KBM-7 (cell line): ENCODE data around the gene ZNF385B.
"Not testable (repeated sequence)": the region's sequence is repeated elsewhere in the genome, so short reads cannot be mapped to it uniquely, and the experiment has no call there.

ENCODE experiments used
- DNase-seq: peaks from one replicate; pipeline ENCODE4 v3.0.0-alpha.2; 2015
- in situ Hi-C: fragments of 300-500 bp; cut with MboI; formaldehyde crosslinking; loops from 2 replicates; pipeline ENCODE4 v1.14.3; 2020; ENCODE audit warnings: low sequenced_read_pairs, low pct_unique_long_range_greater_than_20kb, mixed read lengths

ZNF385B gene

DNA sequence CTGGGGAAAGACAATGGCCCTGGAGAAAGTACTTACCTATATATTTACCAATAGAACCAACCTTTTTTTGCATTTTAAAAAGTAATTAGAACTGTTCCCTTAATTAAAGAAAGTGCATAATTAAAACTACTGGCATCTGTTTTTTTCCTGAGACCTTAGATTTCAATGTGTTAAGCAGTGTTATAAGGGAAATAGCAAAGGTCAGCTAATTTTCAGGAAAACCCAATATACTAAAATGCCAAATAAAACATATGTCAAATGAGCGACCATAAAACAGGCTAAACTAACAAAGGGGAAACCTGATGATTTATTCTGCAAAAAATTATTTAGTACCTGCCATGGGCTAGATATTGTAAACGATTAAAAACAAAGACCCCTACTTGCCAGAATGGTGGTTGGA, 372.8 kb downstream of the ZNF385B start:
- in situ Hi-C loops: no loop called here
- no peak for DNase-seq

DNA sequence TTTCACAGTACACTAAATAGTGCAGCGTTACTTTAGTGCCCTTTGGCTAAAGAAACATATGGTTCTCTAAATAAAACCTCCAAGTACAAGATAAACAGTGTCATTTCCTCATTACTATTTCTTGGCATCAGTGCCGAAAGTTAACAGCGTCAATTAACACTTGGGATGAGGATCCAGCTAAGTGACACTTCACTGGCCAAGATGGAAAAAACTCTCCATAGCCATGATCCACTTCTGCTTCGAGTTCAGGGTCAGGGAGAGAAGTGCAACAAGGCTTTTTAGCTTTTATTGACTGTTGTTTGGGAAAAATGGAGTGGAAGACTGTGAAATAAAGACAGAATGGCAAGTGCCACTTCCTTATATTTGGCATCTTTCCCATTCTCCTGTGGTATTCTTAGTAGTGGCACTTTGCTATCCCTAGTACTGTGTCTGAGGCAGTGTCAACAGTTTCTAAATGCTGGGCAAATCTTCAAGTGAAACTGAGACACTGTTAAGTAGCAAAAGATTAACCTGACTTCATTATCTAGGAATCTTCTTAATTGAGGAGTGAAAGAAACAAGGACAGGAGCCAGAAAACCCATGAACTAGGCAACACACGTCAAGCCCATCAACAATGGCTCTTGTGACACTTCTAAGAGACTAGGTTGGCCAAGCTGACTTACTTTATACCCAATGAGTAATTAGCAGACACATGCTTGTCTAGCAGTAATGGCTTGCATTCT, 374.2 kb downstream of the ZNF385B start:
- DNase-seq: no peak
- in situ Hi-C loops: no loop called here

DNA sequence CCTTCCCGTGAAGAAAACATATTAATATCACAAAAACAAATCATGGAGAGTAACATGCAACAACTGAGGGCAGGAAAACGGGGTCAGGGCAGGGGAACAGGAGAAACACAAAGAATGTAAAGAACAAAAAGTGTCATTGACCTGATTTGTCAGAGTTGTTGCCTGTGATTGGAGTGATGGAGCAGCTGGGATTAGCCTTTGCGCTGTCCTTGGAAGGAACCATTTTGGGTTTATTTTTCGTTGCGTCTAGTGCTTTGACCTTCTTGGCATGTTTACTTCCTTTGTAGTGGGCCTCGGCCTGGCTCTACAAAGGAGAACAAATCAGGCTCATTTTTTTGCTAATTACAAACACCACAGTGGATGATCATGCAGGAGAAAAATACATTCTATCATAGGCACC, 378.3 kb downstream of the ZNF385B start:
- in situ Hi-C loops: no loop called here

DNA sequence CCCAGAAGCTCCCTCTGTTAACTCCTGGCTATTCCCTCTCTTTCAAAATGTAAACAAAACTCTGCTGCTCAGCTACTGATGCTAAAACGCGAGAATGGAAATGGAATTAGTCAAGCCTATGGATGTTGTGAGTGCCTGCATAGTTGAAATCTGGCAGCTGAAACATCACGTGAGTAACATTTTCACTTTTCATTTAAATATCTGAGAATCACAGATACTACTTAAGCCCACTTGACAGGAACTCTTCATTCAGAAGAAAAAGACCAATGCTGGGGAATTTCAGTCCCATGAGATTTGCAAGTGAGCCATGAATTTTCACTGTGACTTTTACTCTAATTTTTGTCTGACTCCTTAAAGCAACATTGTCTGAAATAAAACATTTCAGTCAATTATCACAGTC, 381.5 kb downstream of the ZNF385B start:
- no peak for DNase-seq
- in situ Hi-C loops: no loop called here

More for the DNA sequence above, 378.3 kb downstream of the ZNF385B start:
- no peak for DNase-seq

DNA sequence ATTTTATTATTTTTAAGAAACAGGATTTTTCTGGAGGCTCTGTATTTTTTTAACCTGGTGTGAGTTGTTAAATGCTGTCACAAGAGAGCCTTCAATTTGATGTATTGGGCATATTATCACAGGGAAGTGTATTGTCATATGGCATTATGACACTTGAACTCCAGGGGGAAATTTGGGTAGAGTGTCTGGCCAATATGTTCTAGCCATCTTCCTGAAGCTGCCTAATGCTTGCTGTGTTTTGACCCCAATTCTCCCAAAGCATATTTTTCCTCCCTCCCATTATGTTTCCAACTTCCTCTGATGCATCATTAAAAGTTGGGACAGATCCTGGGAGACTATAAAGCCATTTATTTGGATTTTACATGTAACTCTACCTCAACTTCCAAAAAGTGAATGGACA, 382.6 kb downstream of the ZNF385B start:
- in situ Hi-C loops: no loop called here
- DNase-seq: no peak

DNA sequence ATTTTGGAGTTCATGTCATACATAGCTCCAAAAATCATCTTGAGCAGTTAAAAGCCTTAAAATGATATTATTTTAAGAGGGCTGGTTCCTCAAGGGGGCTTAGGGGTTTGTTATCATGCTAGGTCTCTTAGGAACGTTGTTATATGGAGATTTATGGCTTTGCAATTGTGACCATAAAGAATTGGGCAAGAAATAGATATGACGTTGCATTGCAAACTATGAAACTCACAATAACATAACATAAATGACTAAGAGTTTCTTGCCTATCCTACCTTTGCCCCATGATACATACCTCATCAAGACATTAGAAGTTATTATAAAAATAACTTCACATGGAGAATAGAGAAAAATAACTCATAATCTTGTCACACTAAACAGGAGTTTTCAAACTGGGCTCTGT, 390.4 kb downstream of the ZNF385B start:
- DNase-seq: no peak
- in situ Hi-C loops: no loop called here

DNA sequence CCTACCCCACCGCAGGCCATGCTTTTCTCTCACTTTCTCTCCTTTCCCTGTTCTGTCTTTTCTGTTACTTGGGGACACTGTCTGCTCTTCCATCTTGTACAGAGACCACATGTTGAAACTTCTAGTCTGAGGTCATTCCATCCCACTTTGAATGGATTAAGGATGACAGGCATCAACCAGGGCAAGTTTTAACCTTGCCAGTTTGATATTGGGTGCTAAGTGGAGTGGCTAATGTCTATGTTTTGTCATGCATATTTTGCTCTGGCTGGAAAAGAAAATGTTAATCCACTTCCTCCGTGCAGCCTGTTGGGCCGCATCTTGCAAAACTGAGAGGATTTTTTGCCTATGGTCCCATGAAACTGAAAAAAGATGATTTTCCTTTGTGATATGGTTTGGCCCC, 391.3 kb downstream of the ZNF385B start:
- in situ Hi-C loops: no loop called here
- DNase-seq: no peak

DNA sequence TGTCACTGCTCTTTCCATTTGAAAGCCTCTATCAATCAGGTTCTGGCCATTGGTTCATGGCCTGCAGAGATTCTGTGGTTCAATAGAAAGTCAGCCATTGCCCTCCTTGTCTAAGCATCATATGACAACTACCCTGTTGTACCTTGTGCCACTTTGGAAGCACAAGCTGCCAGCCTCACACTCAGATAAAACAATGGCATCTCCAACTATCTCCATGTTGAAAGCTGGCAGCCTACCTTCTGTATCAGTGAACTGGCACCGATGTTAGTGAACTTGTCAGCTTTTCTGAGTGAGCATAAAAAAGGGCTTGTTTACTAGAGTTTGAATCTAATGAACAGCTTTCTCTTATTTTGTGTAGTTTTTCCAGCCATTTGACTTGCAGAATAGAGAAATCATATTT, 393.5 kb downstream of the ZNF385B start:
- in situ Hi-C loops: no loop called here
- no peak for DNase-seq

DNA sequence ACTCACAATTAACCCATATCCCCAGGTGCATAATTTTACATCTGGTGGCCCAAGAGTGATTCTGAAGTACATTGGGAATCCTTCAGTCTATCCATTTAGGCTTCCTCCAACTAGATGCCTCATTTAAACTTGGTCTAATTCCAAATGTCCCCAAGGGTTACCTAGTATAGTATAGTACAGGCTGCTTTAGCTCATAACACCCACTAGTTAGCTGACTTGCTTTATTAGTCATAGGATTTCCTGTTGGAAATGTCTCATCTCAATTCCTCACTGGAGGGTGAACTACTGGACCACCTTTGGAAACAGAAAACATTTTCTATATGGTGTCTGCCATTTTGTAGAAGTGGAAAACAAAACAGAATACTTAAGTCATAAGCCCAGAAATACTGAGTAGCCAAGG, 394.3 kb downstream of the ZNF385B start:
- in situ Hi-C loops: no loop called here
- no peak for DNase-seq

DNA sequence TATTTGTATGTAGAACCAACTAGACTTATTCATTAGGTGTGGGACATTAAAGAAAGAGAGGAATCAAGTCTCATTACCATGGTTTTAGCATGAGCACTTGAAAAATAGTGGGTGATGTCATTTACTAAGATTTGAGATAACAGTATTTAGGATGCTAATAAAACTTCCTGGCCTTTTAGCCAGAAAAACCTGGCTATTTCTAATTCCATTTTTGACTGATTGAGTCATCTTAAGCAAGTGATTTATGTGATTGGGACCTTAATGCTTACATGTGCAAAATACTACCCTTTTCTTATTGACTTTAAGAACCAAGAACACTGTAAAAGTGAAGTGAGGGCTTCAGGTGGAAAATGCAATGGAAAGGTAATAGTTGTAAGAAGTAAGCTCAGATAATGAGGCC, 400.0 kb downstream of the ZNF385B start:
- DNase-seq: no peak
- in situ Hi-C loops: no loop called here

DNA sequence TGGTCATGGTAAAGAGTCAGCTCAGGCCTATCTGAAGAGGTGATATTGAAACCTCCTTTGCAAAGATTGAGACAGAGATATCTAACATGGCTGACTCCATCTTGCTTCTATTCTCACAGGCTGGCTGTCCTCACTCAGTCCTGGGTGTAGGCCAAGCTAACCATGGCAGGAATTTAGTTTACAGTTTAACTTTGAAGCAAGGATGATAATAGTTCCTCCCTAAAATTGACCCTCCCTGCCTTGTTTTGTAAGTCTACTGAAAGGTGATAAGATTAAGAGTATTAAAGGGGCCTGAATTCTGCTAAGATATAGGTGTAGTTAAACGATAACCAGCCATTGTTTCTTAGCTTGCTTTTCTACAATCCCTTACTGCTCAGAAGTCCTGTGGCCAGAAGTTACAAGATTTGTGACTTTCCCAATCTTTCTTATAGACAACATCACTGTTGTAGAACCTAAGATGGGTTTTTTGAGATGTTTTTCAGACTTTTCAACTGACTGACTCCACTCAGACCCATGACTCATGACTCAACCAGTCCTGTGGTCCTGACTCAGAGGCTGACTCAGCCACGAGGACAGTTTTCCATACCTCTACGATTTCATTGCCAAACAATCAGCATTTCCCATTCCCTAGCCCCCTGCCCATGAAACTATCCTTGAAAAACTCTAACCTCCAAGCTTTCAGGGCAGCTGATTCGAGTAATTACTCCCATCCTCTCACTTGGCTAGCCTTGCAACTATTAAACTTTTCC, 401.1 kb downstream of the ZNF385B start:
- DNase-seq: no peak
- in situ Hi-C loops: no loop called here

DNA sequence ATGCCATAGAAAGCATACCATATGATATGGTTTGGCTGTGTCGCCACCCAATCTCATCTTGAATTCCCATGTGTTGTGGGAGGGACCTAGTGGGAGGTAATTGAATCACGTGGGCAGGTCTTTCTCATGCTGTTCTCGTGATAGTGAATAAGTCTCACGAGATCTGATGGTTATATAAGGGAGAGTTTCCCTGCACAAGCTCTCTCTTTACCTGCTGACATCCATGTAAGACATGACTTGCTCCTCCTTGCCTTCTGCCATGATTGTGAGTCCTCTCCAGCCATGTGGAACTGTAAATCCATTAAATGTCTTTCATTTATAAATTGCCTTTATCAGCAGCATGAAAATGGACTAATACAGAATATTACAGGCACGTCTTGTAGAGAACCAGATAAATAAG, 403.3 kb downstream of the ZNF385B start:
- in situ Hi-C loops, DNase-seq: not testable (repeated sequence)

DNA sequence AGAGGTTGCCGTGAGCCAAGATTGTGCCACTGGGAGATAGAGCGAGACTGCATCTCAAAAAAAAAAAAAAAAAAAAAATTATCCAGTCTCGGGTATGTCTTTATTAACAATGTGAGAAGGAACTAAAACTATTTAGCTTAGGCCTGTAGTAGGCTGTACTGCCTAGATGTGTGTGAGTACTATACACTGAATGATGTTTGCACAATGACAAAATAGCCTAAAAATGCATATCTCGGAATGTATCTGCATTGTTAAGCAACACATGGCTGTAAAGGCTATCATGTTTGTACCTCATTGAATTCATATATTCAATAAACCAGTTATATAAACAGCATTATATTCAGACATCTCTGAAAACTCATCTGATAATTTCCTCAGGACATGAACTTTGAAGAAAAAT, 405.6 kb downstream of the ZNF385B start:
- in situ Hi-C loops: no loop called here
- DNase-seq: no peak

DNA sequence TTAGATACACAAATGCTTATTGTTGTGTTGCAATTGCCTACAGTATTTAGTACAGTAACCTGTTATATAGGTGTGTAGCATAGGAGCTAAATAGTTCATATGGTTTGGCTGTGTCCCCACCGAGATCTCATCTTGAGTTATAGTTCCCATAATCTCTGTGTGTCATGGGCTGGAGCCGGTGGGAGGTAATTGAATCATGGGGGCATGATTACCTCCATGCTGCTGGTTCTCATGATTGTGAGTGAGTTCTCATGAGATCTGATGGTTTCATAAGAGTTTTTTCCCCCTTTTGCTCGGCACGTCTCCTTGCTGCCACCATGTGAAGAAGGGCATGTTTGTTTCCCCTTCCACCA, 406.3 kb downstream of the ZNF385B start:
- DNase-seq: no peak

DNA sequence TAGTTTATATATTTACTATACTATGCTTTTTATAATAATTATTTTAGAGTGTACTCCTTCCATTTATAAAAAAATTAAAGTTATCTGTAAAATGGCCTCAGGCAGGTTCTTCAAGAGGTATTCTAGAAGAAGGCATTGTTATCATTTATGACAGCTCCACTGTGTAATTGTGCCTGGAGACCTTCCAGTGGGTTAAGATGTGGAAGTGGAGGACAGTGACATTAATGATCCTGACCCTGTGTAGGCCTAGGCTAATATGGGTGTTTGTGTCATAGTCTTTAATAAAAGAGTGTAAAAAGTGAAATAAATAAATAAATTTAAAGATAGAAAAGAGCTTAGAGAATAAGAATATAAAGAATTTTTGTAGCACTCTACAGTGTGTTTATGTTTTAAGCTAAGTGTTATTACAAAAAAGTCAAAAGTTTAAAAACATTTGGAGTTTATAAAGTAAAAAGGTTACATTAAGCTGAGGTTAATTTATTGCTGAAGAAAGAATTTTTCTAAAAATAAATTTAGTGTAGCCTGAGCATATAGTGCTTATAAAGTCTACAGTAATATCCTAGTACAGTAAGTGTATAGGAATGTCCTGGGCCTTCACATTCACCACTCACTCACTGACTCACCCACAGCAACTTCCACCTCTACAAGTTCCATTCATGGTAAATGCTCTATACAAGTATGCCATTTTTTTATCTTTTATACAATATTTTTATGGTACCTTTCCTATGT, 406.8 kb downstream of the ZNF385B start:
- in situ Hi-C loops: no loop called here
- DNase-seq: no peak

More for the DNA sequence above, 406.3 kb downstream of the ZNF385B start:
- in situ Hi-C loops: no loop called here

DNA sequence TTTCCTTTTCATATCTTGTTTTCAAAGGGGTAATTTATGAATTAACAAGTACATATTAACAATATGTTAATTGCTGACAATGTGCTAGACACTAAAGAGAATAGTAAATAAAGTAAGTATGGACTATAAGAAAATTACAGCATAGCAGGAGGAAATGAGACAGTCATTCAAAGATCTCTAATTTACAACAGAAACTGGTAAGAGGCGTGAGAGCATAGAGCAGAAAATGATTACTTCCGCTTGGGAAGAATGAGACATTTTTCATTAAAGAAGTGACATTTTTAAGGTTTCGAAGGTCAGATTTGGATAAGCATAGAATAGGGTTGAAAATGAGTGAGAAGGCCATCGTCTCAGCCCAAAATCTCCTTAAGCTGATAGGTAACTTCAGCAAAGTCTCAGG, 412.4 kb downstream of the ZNF385B start:
- in situ Hi-C loops: no loop called here
- DNase-seq: no peak

DNA sequence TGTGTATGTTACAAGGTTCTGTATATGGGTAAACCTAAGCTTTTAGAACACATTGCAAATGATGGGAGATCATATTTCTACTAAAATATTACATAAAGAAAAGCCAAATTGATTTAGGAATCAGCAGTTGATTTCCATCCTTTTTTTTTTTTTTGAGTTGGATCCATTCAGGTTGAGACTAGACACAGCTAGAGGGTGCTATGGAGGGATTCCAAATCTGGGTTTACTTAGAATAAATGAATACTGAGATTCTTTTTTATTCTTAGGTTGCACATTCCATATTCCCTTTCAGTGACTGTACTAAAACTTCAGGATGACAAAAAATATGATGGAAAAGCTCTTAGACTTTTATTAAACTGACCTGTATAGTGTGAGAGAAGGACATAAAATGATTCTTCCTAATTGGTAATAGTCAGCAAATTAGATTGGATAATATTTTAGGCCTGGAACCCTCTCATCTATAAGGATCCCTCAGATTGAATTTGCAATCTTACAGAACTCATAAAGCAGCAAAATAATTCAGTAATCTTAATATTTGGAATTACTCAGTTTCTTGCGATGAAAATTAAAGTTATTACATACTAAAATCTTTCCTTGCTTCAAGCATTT, 413.5 kb downstream of the ZNF385B start:
- in situ Hi-C loops: no loop called here
- no peak for DNase-seq

DNA sequence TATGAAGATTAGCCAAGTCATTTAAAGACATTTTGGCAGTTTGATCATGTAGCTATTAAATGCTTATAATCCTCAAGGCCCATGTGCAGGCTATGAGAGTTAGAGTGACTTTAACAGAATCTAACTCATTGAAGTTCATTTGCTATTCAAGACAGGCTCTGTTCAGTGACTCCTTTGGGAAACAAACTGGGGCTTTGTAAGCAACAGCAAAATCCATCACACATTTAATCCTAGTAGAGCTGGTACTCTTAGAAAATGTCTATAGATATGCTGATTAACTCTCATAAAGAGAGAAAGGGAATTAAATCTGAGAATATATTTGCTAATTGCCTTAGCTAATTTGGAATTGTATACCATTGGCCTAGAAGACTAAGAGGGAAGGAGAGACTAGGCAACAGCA, 414.0 kb downstream of the ZNF385B start:
- DNase-seq: no peak
- in situ Hi-C loops: no loop called here

DNA sequence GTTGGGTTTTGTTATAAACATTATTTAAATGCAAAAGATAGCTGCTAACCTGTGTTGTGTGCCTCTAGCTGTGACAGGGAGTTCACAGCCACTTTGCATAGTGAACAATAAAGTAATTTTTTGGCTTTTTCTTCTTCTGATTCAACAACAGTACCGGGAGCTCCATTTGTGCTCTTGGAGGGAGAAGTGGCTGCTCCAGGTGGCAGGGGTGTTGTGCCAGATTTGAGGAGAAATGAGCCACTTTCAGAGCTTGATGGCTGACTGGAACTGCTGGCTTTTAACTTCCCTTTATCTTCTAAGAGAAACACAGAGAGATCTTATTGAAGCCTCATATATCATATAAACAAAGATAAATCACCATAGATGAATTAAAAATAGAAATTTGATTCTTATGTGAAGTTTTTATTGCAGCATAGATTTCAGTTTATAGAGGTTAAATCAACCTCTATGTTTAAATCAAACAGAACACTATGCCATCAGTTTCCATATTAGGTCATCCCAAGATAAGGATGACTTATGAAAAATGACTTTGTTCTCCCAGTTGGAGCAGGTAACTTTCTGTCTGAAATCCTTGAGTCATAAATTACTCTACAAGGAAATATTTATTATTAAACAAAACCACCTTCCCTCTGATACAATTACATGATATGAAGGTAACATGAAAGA, 414.8 kb downstream of the ZNF385B start:
- DNase-seq: no peak
- in situ Hi-C loops: no loop called here
